Measurements from ENCODE around the gene STEAP3. TPM values are rescaled to one million over a fixed set of nuclear protein-coding genes. Genes with fewer than 3 reads are reported as not detected.

Gene STEAP3
- total RNA-seq, 1 donor from 2014 or later, result 11.8 TPM

DNA sequence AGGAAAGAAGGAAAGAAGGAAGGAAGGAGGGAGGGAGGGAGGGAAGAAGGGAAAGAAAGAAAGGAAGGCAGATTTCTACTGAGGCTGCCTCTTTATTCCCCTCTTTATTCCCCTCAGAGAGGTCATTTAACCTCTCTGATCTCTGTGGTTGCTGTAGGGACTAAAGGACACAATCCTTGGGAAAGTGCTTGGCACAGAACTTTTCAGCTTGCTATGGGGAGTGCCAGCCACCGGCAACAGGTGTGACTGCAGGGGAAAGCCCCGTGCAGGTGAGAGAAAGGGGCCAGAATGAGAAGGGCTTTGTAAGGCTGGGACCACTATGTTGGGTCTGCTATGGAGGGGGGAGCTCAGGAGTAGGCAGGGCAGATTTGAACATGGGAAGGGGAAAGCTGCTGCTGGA is 27.7 kb upstream of the STEAP3 start:
- no peaks in the 10 kb centered on the region for H3K27me3 ChIP-seq (ENCODE audit: control insufficient read depth, insufficient read depth, low read length)

GRCh38 chr2:119196301-119197125 is 27.1 kb upstream of the STEAP3 start:
- Histone ChIP-seq H3K4me3 (ENCODE audit: low read depth, low read length) (no peak overlapping the region), H3K36me3 (ENCODE audit: control insufficient read depth, insufficient read depth, low read length) (no peaks in the 10 kb centered on the region), H3K27me3 (ENCODE audit: control insufficient read depth, insufficient read depth, low read length) (no peaks in the 10 kb centered on the region)
- FAIRE-seq (peak; percentile 80), DNase-seq (ENCODE audit: low read depth) (peak; percentile 92)
- TF ChIP-seq, protein P1, sequence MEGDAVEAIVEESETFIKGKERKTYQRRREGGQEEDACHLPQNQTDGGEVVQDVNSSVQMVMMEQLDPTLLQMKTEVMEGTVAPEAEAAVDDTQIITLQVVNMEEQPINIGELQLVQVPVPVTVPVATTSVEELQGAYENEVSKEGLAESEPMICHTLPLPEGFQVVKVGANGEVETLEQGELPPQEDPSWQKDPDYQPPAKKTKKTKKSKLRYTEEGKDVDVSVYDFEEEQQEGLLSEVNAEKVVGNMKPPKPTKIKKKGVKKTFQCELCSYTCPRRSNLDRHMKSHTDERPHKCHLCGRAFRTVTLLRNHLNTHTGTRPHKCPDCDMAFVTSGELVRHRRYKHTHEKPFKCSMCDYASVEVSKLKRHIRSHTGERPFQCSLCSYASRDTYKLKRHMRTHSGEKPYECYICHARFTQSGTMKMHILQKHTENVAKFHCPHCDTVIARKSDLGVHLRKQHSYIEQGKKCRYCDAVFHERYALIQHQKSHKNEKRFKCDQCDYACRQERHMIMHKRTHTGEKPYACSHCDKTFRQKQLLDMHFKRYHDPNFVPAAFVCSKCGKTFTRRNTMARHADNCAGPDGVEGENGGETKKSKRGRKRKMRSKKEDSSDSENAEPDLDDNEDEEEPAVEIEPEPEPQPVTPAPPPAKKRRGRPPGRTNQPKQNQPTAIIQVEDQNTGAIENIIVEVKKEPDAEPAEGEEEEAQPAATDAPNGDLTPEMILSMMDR (IDR thresholded peaks at IDR 0.05; ENCODE audit: insufficient read depth, low read length, severe bottlenecking), result no peak

More for the DNA sequence above, 27.7 kb upstream of the STEAP3 start:
- TF ChIP-seq, protein P1 (IDR thresholded peaks at IDR 0.05; ENCODE audit: insufficient read depth, low read length, severe bottlenecking), result no peak
- Histone ChIP-seq H3K4me3 (ENCODE audit: low read depth, low read length) (no peak overlapping the region), H3K36me3 (ENCODE audit: control insufficient read depth, insufficient read depth, low read length) (no peaks in the 10 kb centered on the region)
- DNase-seq (ENCODE audit: low read depth), result no peak
- no peak for FAIRE-seq

- H3K4me3 ChIP-seq (ENCODE audit: low read depth, low read length), result no peak overlapping the region
- no peaks in the 10 kb centered on the region for H3K36me3 ChIP-seq (ENCODE audit: control insufficient read depth, insufficient read depth, low read length)
- no peaks in the 10 kb centered on the region for H3K27me3 ChIP-seq (ENCODE audit: control insufficient read depth, insufficient read depth, low read length)
- FAIRE-seq (no peak), DNase-seq (ENCODE audit: low read depth) (no peak)
- TF ChIP-seq, protein P1 (IDR thresholded peaks at IDR 0.05; ENCODE audit: insufficient read depth, low read length, severe bottlenecking), result no peak
These were observed 26.6 kb upstream of the STEAP3 start for GRCh38 chr2:119197126-119197405.

GRCh38 chr2:119197529-119198239 is 25.9 kb upstream of the STEAP3 start:
- FAIRE-seq (no peak), DNase-seq (ENCODE audit: low read depth) (no peak)
- no peak overlapping the region for H3K4me3 ChIP-seq (ENCODE audit: low read depth, low read length)
- H3K27me3 ChIP-seq (ENCODE audit: control insufficient read depth, insufficient read depth, low read length), result no peaks in the 10 kb centered on the region
- no peaks in the 10 kb centered on the region for H3K36me3 ChIP-seq (ENCODE audit: control insufficient read depth, insufficient read depth, low read length)
- TF ChIP-seq, protein P1 (IDR thresholded peaks at IDR 0.05; ENCODE audit: insufficient read depth, low read length, severe bottlenecking), result no peak

DNA sequence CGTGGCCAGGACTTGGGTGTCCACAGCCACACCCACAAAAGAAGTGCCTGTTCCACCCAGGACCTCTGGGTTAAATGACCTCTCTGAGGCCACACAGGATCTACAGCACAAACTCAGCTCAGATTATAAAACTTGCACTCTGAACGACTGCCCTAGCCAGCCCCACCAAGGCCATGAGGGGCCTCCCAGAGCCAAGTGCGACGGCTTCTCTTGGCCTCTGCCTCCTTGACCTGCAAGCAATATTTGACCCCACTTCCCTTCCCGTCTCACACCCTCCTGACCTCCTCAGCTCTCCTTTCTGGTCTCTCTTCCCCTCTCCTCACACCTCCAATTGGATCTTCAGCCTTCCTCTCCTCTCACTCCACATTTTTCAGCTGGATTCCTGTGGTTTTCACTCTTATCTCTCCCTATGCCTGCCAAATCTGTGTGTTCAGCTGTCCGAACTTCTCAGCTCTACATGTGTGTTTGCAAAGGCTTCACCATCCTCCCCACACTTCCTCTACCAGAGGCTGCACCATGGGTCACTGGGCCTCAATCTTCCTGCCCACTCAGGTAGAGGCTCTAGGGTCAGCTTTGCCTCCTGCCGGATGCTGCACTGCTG is 25.3 kb upstream of the STEAP3 start:
- no peaks in the 10 kb centered on the region for H3K27me3 ChIP-seq (ENCODE audit: control insufficient read depth, insufficient read depth, low read length)
- no peak for FAIRE-seq
- DNase-seq (ENCODE audit: low read depth), result no peak
- no peak overlapping the region for H3K4me3 ChIP-seq (ENCODE audit: low read depth, low read length)
- H3K36me3 ChIP-seq (ENCODE audit: control insufficient read depth, insufficient read depth, low read length), result no peaks in the 10 kb centered on the region
- TF ChIP-seq, protein P1 (IDR thresholded peaks at IDR 0.05; ENCODE audit: insufficient read depth, low read length, severe bottlenecking), result no peak

All from bronchial epithelial cell (primary cell).